HG03565 (cell line): ENCODE measurements around the gene CELSR1.

Source experiments
- ATAC-seq: cut with Tn5 transposase; IDR thresholded peaks from one replicate; pipeline ENCODE4 v1.9.1; 2021; ENCODE audit warnings: mild to moderate bottlenecking, moderate library complexity; ENCODE audit not compliant: unreplicated experiment

The CELSR1 gene

GRCh38 chr22:46354176-46354992, 183.0 kb downstream of the CELSR1 start:
- no peak for ATAC-seq

- no peak for ATAC-seq
Measured at GRCh38 chr22:46353483-46354105, 183.8 kb downstream of the CELSR1 start.

GRCh38 chr22:46352691-46353386, 184.6 kb downstream of the CELSR1 start:
- no peak for ATAC-seq

DNA sequence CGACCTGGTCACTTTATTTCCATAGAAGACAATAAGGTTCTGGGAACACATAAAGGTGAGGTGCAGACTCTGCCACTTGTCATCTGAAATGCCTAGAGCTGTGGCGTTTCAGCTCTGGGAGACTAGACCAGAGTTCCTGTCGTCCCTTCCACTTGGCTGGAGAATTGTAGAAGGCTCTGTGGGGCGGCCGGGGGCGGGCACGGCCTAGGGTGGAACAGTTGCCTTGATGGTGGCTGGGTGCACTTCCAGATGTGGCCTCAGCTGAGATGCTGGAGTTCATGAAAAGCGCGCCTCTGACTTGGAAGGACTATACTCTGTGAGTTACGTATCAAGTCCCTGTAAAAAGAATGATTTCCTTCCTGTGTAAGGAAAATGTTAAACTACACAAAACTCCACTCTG, 185.1 kb downstream of the CELSR1 start:
- no peak for ATAC-seq

GRCh38 chr22:46351767-46352166, 185.7 kb downstream of the CELSR1 start:
- ATAC-seq, result no peak

- no peak for ATAC-seq
Measured at GRCh38 chr22:46351131-46351735, 186.2 kb downstream of the CELSR1 start.

DNA sequence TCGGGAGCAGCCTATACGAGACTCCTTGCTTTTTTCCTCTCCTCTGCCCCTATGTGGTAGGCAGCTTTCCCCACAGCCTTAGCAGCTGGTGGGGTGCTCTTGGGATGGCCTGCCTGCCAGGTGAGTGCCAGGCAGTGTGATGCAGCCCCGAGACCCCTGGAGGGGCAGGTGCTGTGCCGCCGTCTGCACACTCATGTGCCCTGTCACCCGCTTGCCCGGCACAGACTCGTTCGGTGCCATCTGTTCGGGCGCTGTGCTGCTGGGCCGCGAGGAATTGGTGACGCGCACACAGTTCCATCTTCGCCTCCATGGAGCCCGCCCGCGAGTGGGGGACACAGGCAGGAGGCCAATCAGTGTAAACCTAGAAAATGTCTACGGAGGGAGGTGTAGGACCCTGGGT, 186.8 kb downstream of the CELSR1 start:
- no peak for ATAC-seq

DNA sequence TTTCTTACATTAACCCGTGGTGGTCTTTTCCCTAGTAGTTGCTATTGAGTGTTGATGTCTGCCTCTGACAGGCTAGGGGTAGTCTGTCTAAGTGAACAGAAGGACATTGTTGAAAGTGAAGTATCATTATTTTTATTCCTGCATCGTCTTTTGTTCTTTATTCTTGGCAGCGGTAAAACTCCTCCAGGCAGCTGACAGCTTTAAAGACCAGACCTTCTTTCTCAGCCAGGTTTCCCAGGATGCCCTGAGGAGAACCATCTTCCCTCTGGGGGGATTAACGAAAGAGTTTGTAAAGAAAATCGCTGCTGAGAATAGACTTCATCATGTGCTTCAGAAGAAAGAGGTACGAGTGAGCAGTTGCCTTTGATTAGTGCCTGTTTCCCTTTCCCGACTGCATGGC, 187.3 kb downstream of the CELSR1 start:
- ATAC-seq, result no peak

- ATAC-seq, result no peak
Measured at GRCh38 chr22:46349681-46350080, 187.7 kb downstream of the CELSR1 start.

GRCh38 chr22:46349238-46349637, 188.2 kb downstream of the CELSR1 start:
- ATAC-seq, result no peak

GRCh38 chr22:46348099-46348695, 189.2 kb downstream of the CELSR1 start:
- no peak for ATAC-seq

GRCh38 chr22:46347646-46348045, 189.8 kb downstream of the CELSR1 start:
- ATAC-seq, result no peak

DNA sequence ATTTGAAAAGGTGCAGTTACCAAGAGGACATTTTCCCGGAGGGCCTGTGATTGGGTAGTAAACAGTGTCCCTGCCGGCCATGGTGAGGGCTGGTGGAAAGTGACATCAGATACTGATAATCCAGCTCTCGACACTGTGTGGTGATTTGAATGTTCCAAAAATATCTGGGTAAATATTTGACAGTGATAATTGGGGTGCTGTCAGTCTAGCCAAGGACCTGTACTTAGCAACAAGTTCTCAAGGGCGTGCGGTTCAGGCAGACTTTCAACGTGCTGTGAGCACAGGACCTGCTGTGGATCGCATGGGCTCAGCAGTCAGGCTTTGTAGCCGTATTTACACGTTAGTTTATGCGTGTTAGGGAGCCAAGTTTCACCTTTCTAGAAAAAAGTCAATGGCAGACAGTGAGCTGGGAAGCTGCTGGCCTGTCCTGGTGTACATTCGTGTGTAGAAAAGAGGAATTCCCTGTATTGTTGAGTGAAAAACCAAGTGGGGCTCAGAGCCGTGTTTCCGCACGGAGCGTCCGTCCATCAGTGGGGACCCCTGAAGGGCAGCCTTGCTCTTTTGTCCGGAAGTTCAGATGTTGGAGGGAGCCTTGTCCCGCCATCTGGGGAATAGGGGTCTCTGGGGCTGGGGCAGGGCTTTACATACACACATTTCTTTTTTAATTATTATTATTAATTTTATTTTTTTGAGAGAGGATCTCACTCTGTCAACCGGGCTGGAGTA, 190.6 kb downstream of the CELSR1 start:
- no peak for ATAC-seq

DNA sequence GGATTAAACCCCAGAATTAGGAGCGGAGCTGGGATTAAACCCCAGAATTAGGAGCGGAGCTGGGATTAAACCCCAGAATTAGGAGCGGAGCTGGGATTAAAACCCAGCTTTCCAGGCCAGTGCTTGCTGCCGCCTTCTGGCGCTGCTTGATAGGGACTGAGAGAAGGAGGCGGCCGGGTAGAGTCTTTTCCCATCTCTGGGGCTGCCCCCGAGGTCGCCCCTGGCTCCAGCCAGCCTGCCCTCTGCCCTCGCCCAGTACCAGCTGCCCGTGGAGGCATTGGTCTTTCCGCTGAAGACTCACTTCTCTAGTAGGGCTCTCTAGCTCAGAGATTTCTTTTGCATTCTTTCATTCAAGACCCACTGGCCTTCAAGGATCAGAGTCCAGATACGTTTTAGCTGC, 196.7 kb downstream of the CELSR1 start:
- ATAC-seq, result no peak

- ATAC-seq, result no peak
Measured at GRCh38 chr22:46339956-46340355, 197.5 kb downstream of the CELSR1 start.

- ATAC-seq, result no peak
Measured at GRCh38 chr22:46338636-46339035, 198.8 kb downstream of the CELSR1 start.

DNA sequence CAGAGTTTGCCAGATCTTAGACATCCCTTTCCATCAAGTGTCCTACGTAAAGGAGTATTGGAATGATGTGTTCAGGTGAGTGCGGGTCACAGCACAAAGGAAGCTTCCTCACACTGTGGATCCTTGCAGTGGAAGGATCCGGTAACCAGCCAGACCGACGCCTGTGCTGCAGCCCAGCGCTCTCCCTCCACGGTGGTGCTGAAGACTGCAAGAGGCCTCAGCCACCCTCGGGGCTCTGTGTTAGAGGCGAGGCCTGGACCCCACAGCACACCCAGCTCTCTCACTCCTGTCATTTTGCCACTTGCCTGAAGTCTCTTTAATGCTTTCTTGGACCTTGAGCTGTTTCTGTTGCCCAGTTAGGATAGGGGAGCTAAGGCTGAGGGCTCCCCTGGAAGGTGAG, 199.6 kb downstream of the CELSR1 start:
- no peak for ATAC-seq

GRCh38 chr22:46336119-46337078, 201.0 kb downstream of the CELSR1 start:
- ATAC-seq, result peak; percentile 4
